Fibroblast of lung (primary cell): ENCODE results near the gene ADD3. TPM values are rescaled to one million over a fixed set of nuclear protein-coding genes. Genes with fewer than 3 reads are reported as not detected.

Source experiments
- DNase-seq, 2 donors: peaks; one replicate each; pipeline versions ENCODE4 v3.0.0 to v3.0.0-alpha.2; 2010; ENCODE audit warnings: low read depth in 2 of 2
- H2AFZ ChIP-seq: 2 replicates; pipeline ENCODE4 v1.5.1; 2012; ENCODE audit warnings: low read length, control low read depth, inconsistent platforms
- H3K27ac ChIP-seq: 2 replicates; pipeline ENCODE4 v1.5.1; 2011; ENCODE audit warnings: low read length, control low read depth; ENCODE audit not compliant: insufficient read depth
- H3K27me3 ChIP-seq: 2 replicates; pipeline ENCODE4 v1.5.1; 2011; ENCODE audit warnings: mild to moderate bottlenecking, low read length; ENCODE audit not compliant: control insufficient read depth, insufficient read depth
- H3K36me3 ChIP-seq: 2 replicates; pipeline ENCODE4 v1.5.1; 2011; ENCODE audit warnings: low read length; ENCODE audit not compliant: control insufficient read depth, insufficient read depth
- H3K4me1 ChIP-seq: 2 replicates; pipeline ENCODE4 v1.5.1; 2011; ENCODE audit warnings: low read length; ENCODE audit not compliant: control insufficient read depth, insufficient read depth; ENCODE audit errors: extremely low read depth
- H3K4me2 ChIP-seq: 2 replicates; pipeline ENCODE4 v1.5.1; 2011; ENCODE audit warnings: low read length, control low read depth; ENCODE audit not compliant: insufficient read depth; ENCODE audit errors: extremely low read depth
- H3K4me3 ChIP-seq, 4 experiments: fragments of 200-600 bp in 1 of 4; sonication (generic) in 1 of 4; replicated peaks in 1 of 4; 2 replicates each; pipeline ENCODE4 v1.5.1; 2011 to 2016; ENCODE audit warnings: low read length in 4 of 4, low read depth in 3 of 4, mild to moderate bottlenecking in 3 of 4, control low read depth in 2 of 4, inconsistent platforms in 1 of 4, mixed read lengths in 1 of 4; ENCODE audit not compliant: insufficient read depth in 1 of 4; ENCODE audit errors: control extremely low read depth in 1 of 4
- H3K79me2 ChIP-seq: 2 replicates; pipeline ENCODE4 v1.5.1; 2012; ENCODE audit warnings: mild to moderate bottlenecking, low read length, inconsistent platforms; ENCODE audit not compliant: control insufficient read depth, insufficient read depth
- H3K9ac ChIP-seq: 2 replicates; pipeline ENCODE4 v1.5.1; 2011; ENCODE audit warnings: mild to moderate bottlenecking, low read length, control low read depth; ENCODE audit not compliant: insufficient read depth
- H3K9me3 ChIP-seq: 2 replicates; pipeline ENCODE4 v1.5.1; 2012; ENCODE audit warnings: low read depth, low read length; ENCODE audit not compliant: control insufficient read depth, insufficient read depth
- H4K20me1 ChIP-seq: 2 replicates; pipeline ENCODE4 v1.5.1; 2011; ENCODE audit warnings: low read length; ENCODE audit not compliant: control insufficient read depth, insufficient read depth; ENCODE audit errors: extremely low read depth
- EZH2 ChIP-seq: IDR thresholded peaks from 2 replicates; pipeline ENCODE4 v1.5.1; 2012; ENCODE audit warnings: low read length, control low read depth, mild to moderate bottlenecking; ENCODE audit errors: missing control alignments
- polyA plus RNA-seq, 2 donors: library from polyadenylated mRNA; depleted of rRNA in 1 of 2; stranded (reverse) in 1 of 2; unstranded in 1 of 2; fragments of >200 nt; gene quantifications; 2 replicates each; pipeline ENCODE4 v1.2.1, GENCODE V29; 2011 to 2012; ENCODE audit warnings: missing spikeins in 1 of 2
- total RNA-seq: library from RNA; depleted of rRNA; stranded (reverse); fragments of >200 nt; gene quantifications from 2 replicates; pipeline ENCODE4 v1.2.1, GENCODE V29; 2014
- TF ChIP-seq, protein P1 (sequence below), 2 donors: IDR thresholded peaks in 1 of 2; conservative IDR thresholded peaks in 1 of 2; 1 replicate in 1 of 2; 2 replicates in 1 of 2; pipeline ENCODE4 v1.5.1; 2011 to 2012; ENCODE audit warnings: low read length in 2 of 2, control low read depth in 1 of 2, inconsistent platforms in 1 of 2, low read depth in 1 of 2, mild to moderate bottlenecking in 1 of 2

Gene ADD3
- total and polyA plus RNA-seq, 2 donors (not counting 1 experiment from before 2014, with no cell fraction given) = 93.0 to 416 TPM

DNA sequence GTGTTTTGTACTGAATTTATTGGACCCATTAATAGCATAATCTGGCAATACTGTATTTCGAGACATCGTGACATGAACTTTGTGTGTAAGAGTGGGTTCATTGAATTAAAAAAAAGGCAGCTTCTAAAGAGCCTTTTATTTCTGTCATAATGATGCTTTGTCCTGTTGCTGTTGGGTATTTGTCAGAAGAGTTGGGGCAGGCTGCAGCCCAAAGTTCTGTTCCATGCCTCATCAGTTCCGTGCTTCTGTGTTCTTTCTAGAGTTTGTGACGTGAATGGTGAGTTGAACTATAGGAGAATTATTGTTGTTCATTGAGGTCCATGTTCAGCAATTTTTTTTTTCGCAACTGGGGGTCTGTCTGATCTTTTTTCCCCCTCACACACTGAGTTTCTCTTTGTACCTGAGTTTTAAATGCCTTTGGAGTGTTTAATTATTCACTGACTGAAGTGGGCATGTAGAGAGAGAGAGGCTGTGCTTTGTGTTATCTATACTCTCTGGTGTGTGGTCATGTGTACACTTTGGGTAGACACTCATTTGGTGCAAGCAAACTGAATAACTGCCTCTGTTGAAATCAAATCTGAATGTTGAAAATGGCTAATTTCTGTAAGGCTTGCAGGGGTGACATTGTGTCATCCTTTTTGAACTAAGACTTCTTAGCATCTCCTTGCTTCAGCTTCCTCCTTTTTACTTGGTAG is 69.8 kb downstream of the ADD3 start:
- H3K4me1 ChIP-seq = peaks cover 26% of the 10 kb centered on the region
- H3K79me2 ChIP-seq = peaks cover 32% of the 10 kb centered on the region
- no peaks in the 10 kb centered on the region for H4K20me1 ChIP-seq
- no peak for TF ChIP-seq EZH2
- TF ChIP-seq, protein P1, sequence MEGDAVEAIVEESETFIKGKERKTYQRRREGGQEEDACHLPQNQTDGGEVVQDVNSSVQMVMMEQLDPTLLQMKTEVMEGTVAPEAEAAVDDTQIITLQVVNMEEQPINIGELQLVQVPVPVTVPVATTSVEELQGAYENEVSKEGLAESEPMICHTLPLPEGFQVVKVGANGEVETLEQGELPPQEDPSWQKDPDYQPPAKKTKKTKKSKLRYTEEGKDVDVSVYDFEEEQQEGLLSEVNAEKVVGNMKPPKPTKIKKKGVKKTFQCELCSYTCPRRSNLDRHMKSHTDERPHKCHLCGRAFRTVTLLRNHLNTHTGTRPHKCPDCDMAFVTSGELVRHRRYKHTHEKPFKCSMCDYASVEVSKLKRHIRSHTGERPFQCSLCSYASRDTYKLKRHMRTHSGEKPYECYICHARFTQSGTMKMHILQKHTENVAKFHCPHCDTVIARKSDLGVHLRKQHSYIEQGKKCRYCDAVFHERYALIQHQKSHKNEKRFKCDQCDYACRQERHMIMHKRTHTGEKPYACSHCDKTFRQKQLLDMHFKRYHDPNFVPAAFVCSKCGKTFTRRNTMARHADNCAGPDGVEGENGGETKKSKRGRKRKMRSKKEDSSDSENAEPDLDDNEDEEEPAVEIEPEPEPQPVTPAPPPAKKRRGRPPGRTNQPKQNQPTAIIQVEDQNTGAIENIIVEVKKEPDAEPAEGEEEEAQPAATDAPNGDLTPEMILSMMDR (conservative IDR thresholded peaks at IDR 0.05 in 1 of 2, IDR thresholded peaks at IDR 0.05 in 1 of 2; ENCODE audit: low read depth in 1 of 2, low read length in 2 of 2) = no peak
- H3K9ac ChIP-seq = no peak overlapping the region
- no peaks in the 10 kb centered on the region for H3K9me3 ChIP-seq
- H3K4me3 ChIP-seq = peak overlapping the region in 2 of 4 experiments; percentile 20 to 38
- DNase-seq = peak; percentile 27 to 31
- H3K27me3 ChIP-seq = no peaks in the 10 kb centered on the region
- H3K4me2 ChIP-seq = peak overlapping the region; percentile 83
- peak overlapping the region; percentile 40 for H3K27ac ChIP-seq
- H3K36me3 ChIP-seq = no peaks in the 10 kb centered on the region
- no peak overlapping the region for H2AFZ ChIP-seq

DNA sequence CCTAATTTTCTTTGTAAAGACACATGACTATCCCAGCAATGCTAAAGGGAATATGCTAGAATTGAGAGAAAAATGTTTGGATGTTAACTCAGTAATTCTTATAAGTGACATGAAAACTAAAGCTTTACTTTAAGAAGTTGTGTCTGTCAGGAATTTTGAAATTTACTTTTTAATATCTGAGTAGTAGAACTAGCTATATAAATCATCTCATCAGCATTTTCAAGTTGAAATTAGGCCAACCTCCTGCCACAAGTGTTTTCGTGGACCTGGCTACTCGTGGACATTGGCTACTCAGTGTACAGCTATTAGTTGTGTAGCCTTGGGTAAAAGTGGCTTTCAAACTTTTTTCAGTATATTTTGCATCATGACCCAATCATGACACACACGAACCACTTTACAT is 70.5 kb downstream of the ADD3 start:
- H3K4me2 ChIP-seq = no peak overlapping the region
- no peak overlapping the region for H2AFZ ChIP-seq
- TF ChIP-seq EZH2 = no peak
- TF ChIP-seq, protein P1 (conservative IDR thresholded peaks at IDR 0.05 in 1 of 2, IDR thresholded peaks at IDR 0.05 in 1 of 2; ENCODE audit: low read depth in 1 of 2, low read length in 2 of 2) = no peak
- H3K9me3 ChIP-seq = no peaks in the 10 kb centered on the region
- no peak overlapping the region for H3K27ac ChIP-seq
- no peak overlapping the region for H3K9ac ChIP-seq
- no peak for DNase-seq
- peaks cover 31% of the 10 kb centered on the region for H3K79me2 ChIP-seq
- no peak overlapping the region for H3K4me3 ChIP-seq
- H3K4me1 ChIP-seq = peaks cover 30% of the 10 kb centered on the region
- H3K36me3 ChIP-seq = no peaks in the 10 kb centered on the region
- H4K20me1 ChIP-seq = no peaks in the 10 kb centered on the region
- H3K27me3 ChIP-seq = no peaks in the 10 kb centered on the region

DNA sequence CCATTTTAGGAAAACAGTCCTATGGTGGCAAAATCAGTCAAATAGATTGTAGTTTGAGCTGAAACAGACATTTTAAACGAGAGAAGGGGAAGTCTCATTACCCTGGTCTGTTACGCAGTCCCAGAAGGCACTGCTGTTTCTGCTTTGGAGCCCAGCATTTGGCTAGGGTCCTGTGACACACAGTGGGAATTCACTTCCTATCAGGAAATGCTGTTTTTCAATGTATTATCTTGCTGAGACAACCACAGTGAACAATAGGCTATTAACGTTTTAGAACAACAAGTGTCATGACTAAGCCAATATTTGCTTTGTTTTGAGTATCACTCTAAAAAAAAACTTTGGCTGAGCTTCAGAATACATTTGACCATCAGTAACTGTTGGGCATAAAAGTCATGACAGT is 74.1 kb downstream of the ADD3 start:
- peak in 1 of 2 donors; percentile 75 for DNase-seq
- Histone ChIP-seq H3K4me1 (peaks cover 16% of the 10 kb centered on the region), H2AFZ (no peak overlapping the region)

More for the DNA sequence above, 74.1 kb downstream of the ADD3 start:
- no peaks in the 10 kb centered on the region for H3K9me3 ChIP-seq
- no peaks in the 10 kb centered on the region for H4K20me1 ChIP-seq
- H3K9ac ChIP-seq = no peak overlapping the region
- peak overlapping the region; percentile 35 for H3K27ac ChIP-seq
- H3K79me2 ChIP-seq = peaks cover 31% of the 10 kb centered on the region
- no peaks in the 10 kb centered on the region for H3K36me3 ChIP-seq
- TF ChIP-seq, protein P1 (conservative IDR thresholded peaks at IDR 0.05 in 1 of 2, IDR thresholded peaks at IDR 0.05 in 1 of 2; ENCODE audit: low read depth in 1 of 2, low read length in 2 of 2) = no peak
- TF ChIP-seq EZH2 = no peak
- no peaks in the 10 kb centered on the region for H3K27me3 ChIP-seq
- no peak overlapping the region for H3K4me2 ChIP-seq
- no peak overlapping the region for H3K4me3 ChIP-seq
